Measurements from ENCODE around the gene AFG3L2. TPM values are rescaled to one million over a fixed set of nuclear protein-coding genes. Genes with fewer than 3 reads are reported as not detected.

Gene AFG3L2
- total and polyA plus RNA-seq, 9 of the 15 experiments (the other 6 are each of a cell fraction or from before 2014, with no cell fraction given) = 24.1 to 109 (median 84.0) TPM

DNA sequence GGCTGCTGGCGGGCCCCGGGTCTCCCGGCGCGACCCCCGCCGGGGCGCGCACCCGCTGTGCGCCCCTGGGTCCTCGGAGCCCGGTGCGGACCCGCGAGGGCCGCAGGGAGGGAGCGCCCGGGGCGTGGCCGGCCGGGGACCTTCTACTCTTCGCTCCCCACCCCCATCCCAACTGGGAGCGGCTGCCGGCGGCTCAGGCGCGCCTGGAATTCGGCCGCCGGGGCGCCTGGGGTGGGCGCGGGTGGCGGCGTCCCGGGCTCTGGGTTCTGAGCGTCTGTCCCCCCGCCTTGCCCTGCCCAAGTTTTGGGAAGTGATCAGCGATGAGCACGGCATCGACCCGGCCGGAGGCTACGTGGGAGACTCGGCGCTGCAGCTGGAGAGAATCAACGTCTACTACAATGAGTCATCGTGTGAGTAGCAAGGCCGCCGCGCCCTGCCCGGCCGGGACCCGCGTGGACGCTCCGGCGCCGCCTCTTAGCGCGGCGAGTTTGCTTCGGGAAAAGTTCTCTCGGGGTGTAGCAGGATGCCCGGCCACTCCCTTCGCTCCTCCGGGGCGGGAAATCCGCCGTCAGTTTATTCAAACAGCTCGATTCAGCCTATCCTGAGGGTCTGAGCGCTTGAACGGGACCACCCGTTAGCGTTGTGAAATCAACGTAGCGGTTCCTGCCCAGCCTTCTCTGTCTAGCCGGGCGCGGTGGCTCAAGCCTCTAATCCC, 68.5 kb downstream of the AFG3L2 start (continued):
- TF ChIP-seq, protein P1, sequence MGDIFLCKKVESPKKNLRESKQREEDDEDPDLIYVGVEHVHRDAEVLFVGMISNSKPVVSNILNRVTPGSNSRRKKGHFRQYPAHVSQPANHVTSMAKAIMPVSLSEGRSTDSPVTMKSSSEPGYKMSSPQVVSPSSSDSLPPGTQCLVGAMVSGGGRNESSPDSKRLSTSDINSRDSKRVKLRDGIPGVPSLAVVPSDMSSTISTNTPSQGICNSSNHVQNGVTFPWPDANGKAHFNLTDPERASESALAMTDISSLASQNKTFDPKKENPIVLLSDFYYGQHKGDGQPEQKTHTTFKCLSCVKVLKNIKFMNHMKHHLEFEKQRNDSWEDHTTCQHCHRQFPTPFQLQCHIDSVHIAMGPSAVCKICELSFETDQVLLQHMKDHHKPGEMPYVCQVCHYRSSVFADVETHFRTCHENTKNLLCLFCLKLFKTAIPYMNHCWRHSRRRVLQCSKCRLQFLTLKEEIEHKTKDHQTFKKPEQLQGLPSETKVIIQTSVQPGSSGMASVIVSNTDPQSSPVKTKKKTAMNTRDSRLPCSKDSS (IDR thresholded peaks at IDR 0.05; ENCODE audit: low read depth, partially characterized antibody) = no peak
- TF ChIP-seq ZEB2 (IDR thresholded peaks at IDR 0.05) = no peak
- TF ChIP-seq, protein P2, sequence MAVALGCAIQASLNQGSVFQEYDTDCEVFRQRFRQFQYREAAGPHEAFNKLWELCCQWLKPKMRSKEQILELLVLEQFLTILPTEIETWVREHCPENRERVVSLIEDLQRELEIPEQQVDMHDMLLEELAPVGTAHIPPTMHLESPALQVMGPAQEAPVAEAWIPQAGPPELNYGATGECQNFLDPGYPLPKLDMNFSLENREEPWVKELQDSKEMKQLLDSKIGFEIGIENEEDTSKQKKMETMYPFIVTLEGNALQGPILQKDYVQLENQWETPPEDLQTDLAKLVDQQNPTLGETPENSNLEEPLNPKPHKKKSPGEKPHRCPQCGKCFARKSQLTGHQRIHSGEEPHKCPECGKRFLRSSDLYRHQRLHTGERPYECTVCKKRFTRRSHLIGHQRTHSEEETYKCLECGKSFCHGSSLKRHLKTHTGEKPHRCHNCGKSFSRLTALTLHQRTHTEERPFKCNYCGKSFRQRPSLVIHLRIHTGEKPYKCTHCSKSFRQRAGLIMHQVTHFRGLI (CRISPR knock-in tag; IDR thresholded peaks at IDR 0.05) = no peak
- no peak for TF ChIP-seq ILF3 (IDR thresholded peaks at IDR 0.05; ENCODE audit: borderline replicate concordance)
- no peak for TF ChIP-seq NEUROD1 (IDR thresholded peaks at IDR 0.05; ENCODE audit: borderline replicate concordance, low read depth, low read length, partially characterized antibody)
- peak; percentile 41; the same call in 1 of the 2 replicates for TF ChIP-seq FOXM1 (IDR thresholded peaks at IDR 0.05; ENCODE audit: low read depth)
- TF ChIP-seq FOXM1 (CRISPR knock-in tag; IDR thresholded peaks at IDR 0.05; ENCODE audit: low read depth) = no peak
- no peak for TF ChIP-seq ZNF146 (CRISPR knock-in tag; IDR thresholded peaks at IDR 0.05; ENCODE audit: unreplicated experiment)
- TF ChIP-seq, protein P3, sequence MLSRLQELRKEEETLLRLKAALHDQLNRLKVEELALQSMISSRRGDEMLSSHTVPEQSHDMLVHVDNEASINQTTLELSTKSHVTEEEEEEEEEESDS (CRISPR knock-in tag; IDR thresholded peaks at IDR 0.05) = no peak
- TF ChIP-seq ZFP1 (CRISPR knock-in tag; IDR thresholded peaks at IDR 0.05) = no peak
- no peak for TF ChIP-seq MAFF (IDR thresholded peaks at IDR 0.05; ENCODE audit: low read length)
- TF ChIP-seq, protein P4, sequence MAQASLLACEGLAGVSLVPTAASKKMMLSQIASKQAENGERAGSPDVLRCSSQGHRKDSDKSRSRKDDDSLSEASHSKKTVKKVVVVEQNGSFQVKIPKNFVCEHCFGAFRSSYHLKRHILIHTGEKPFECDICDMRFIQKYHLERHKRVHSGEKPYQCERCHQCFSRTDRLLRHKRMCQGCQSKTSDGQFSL (CRISPR knock-in tag; IDR thresholded peaks at IDR 0.05) = peak; percentile 18; the same call in 1 of the 2 replicates
- TF ChIP-seq, protein P4 (tag; IDR thresholded peaks at IDR 0.05) = no peak
- TF ChIP-seq EGR1 (conservative IDR thresholded peaks at IDR 0.05) = peak; percentile 43
- 0 out of 2 replicates have a peak, but pooled peaks have one; percentile 3 for TF ChIP-seq ZNF668 (CRISPR knock-in tag; IDR thresholded peaks at IDR 0.05)
- peak; percentile 66; the same call in 1 of the 2 replicates for TF ChIP-seq SMARCA4 (IDR thresholded peaks at IDR 0.05)
- TF ChIP-seq, protein P5, sequence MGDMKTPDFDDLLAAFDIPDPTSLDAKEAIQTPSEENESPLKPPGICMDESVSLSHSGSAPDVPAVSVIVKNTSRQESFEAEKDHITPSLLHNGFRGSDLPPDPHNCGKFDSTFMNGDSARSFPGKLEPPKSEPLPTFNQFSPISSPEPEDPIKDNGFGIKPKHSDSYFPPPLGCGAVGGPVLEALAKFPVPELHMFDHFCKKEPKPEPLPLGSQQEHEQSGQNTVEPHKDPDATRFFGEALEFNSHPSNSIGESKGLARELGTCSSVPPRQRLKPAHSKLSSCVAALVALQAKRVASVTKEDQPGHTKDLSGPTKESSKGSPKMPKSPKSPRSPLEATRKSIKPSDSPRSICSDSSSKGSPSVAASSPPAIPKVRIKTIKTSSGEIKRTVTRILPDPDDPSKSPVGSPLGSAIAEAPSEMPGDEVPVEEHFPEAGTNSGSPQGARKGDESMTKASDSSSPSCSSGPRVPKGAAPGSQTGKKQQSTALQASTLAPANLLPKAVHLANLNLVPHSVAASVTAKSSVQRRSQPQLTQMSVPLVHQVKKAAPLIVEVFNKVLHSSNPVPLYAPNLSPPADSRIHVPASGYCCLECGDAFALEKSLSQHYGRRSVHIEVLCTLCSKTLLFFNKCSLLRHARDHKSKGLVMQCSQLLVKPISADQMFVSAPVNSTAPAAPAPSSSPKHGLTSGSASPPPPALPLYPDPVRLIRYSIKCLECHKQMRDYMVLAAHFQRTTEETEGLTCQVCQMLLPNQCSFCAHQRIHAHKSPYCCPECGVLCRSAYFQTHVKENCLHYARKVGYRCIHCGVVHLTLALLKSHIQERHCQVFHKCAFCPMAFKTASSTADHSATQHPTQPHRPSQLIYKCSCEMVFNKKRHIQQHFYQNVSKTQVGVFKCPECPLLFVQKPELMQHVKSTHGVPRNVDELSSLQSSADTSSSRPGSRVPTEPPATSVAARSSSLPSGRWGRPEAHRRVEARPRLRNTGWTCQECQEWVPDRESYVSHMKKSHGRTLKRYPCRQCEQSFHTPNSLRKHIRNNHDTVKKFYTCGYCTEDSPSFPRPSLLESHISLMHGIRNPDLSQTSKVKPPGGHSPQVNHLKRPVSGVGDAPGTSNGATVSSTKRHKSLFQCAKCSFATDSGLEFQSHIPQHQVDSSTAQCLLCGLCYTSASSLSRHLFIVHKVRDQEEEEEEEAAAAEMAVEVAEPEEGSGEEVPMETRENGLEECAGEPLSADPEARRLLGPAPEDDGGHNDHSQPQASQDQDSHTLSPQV (IDR thresholded peaks at IDR 0.05) = peak; percentile 62
- TF ChIP-seq HLTF (IDR thresholded peaks at IDR 0.05) = no peak
- TF ChIP-seq ZNF79 (CRISPR knock-in tag; IDR thresholded peaks at IDR 0.05; ENCODE audit: low read depth) = no peak
- TF ChIP-seq KAT7 (CRISPR knock-in tag; IDR thresholded peaks at IDR 0.05; ENCODE audit: borderline replicate concordance) = no peak
- no peak for TF ChIP-seq ZNF311 (CRISPR knock-in tag; IDR thresholded peaks at IDR 0.05)
